ENCODE results near the gene TLE3. TPM values are rescaled to one million over a fixed set of nuclear protein-coding genes. Genes with fewer than 3 reads are reported as not detected.
A peak's percentile ranks its signal among the peaks of the same experiment; 100 is the strongest.

TLE3 gene
- polyA plus RNA-seq, 3 donors, result 12.8 to 117 (median 23.6) TPM

DNA sequence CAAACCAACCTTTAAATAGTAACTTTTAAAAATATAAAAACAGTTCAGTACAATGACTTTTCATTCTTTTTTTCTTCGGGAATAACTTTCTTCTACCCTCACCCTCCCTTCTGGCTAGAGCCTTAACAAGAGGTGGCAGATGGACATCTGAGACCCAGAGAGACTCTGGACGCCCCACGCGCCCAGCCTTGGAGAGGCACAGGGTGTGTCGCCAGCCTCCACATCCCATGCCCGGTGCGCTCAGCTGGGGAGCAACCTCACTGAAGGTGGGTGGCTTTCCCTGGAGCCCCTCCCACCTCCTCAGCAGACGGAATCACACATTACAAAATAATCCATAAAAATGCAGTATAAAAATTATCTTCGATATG is 49.5 kb downstream of the TLE3 start:
- Mint-ChIP-seq H3K27me3 (ENCODE audit: low read depth in 3 of 3) (no peaks in the 10 kb centered on the region), H3K27ac (no peak overlapping the region), H3K9me3 (no peaks in the 10 kb centered on the region), H3K4me1 (peaks cover 3% of the 10 kb centered on the region), H3K4me3 (no peak overlapping the region), H3K36me3 (peaks cover 52 to 81% of the 10 kb centered on the region in 2 donors)
- no peak overlapping the region for H2AFZ ChIP-seq (ENCODE audit: insufficient read depth, low read depth, low read length, poor library complexity, severe bottlenecking)
- TF ChIP-seq, protein P1, sequence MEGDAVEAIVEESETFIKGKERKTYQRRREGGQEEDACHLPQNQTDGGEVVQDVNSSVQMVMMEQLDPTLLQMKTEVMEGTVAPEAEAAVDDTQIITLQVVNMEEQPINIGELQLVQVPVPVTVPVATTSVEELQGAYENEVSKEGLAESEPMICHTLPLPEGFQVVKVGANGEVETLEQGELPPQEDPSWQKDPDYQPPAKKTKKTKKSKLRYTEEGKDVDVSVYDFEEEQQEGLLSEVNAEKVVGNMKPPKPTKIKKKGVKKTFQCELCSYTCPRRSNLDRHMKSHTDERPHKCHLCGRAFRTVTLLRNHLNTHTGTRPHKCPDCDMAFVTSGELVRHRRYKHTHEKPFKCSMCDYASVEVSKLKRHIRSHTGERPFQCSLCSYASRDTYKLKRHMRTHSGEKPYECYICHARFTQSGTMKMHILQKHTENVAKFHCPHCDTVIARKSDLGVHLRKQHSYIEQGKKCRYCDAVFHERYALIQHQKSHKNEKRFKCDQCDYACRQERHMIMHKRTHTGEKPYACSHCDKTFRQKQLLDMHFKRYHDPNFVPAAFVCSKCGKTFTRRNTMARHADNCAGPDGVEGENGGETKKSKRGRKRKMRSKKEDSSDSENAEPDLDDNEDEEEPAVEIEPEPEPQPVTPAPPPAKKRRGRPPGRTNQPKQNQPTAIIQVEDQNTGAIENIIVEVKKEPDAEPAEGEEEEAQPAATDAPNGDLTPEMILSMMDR (IDR thresholded peaks at IDR 0.05), result no peak
- peaks cover 51% of the 10 kb centered on the region for H4K20me1 ChIP-seq (ENCODE audit: insufficient read depth, low read length)
- no peak overlapping the region for H3K4me3 ChIP-seq (replicated peaks in 1 of 3; ENCODE audit: low read depth in 2 of 3, low read length in 3 of 3)
- no peaks in the 10 kb centered on the region for H3K4me1 ChIP-seq (ENCODE audit: control insufficient read depth in 1 of 2, insufficient read depth in 2 of 2, low read length in 2 of 2)
- no peaks in the 10 kb centered on the region for H3K27me3 ChIP-seq (ENCODE audit: control insufficient read depth in 2 of 2, insufficient read depth in 2 of 2, low read length in 2 of 2)
- DNase-seq, result no peak
- WGBS (ENCODE audit: insufficient coverage), result 98% methylated on average over 6 of the region's 9 CpGs
- intact Hi-C loops (cut with micrococcal nuclease), result loop anchor here in 1 of 2 donors (10.0 kb wide), 1 partner anchor 473 kb away; no protein-coding TSS in a partner anchor
- H3K27ac ChIP-seq (ENCODE audit: low read depth in 1 of 2, low read length in 2 of 2), result no peak overlapping the region
- no peaks in the 10 kb centered on the region for H3K79me2 ChIP-seq (ENCODE audit: insufficient read depth, low read length)
- H3K4me2 ChIP-seq (replicated peaks; ENCODE audit: extremely low read depth, low read length, poor library complexity, severe bottlenecking), result no peak overlapping the region
- H3K36me3 ChIP-seq (replicated peaks in 1 of 2; ENCODE audit: control insufficient read depth in 1 of 2, insufficient read depth in 2 of 2, low read length in 2 of 2), result peaks cover 52 to 75% of the 10 kb centered on the region in 2 donors
- no peaks in the 10 kb centered on the region for H3K9me3 ChIP-seq (replicated peaks in 1 of 2; ENCODE audit: control insufficient read depth in 1 of 2, insufficient read depth in 1 of 2, low read length in 2 of 2)
- no peak overlapping the region for H3K9ac ChIP-seq (ENCODE audit: insufficient read depth, low read length, poor library complexity, severe bottlenecking)

DNA sequence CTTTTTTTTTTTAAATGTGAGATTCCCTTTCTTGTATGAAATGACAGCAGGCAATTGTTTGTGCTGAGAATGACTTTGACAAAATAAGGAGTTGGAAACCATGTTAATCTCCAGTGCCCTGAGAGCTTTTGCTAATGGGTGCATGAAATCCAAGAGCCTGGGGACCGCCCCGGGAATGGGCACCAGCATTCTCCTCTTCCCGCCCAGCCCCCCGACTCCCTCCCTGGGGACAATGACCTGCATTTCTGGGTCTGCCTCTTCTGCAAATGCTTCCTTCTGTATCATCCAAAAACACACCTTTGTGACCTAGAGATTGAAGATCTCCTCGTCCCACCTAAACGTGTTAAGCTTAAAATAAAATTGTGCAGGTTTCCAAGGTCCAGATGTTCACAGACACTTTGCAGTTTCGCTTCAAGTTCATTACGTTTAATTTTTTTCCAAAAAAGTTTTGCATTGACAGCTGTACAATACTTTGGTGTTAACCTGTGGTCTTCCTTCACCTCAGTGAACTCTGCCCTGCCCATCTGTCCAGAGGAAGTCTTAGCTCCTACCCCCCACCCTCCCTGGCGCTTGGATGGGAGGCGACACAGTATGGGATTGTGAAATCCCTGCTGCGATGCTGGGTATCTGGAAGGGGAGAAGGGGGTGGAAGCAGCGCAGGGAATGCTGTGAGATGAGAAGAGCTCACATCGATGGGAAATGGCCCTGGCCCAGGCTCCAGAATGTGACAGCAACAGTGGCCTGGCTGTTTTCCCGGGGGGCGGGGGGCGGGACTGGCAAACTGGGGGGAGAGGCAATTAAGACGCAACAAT is 50.1 kb downstream of the TLE3 start:
- H2AFZ ChIP-seq (ENCODE audit: insufficient read depth, low read depth, low read length, poor library complexity, severe bottlenecking), result no peak overlapping the region
- H3K27me3 Mint-ChIP-seq (ENCODE audit: low read depth in 3 of 3), result no peaks in the 10 kb centered on the region
- no peaks in the 10 kb centered on the region for H3K4me1 ChIP-seq (ENCODE audit: control insufficient read depth in 1 of 2, insufficient read depth in 2 of 2, low read length in 2 of 2)
- peaks cover 46 to 70% of the 10 kb centered on the region in 2 donors for H3K36me3 ChIP-seq (replicated peaks in 1 of 2; ENCODE audit: control insufficient read depth in 1 of 2, insufficient read depth in 2 of 2, low read length in 2 of 2)
- H3K4me2 ChIP-seq (replicated peaks; ENCODE audit: extremely low read depth, low read length, poor library complexity, severe bottlenecking), result no peak overlapping the region
- no peak for DNase-seq
- no peak overlapping the region for H3K4me3 ChIP-seq (replicated peaks in 1 of 3; ENCODE audit: low read depth in 2 of 3, low read length in 3 of 3)
- 80% methylated on average over 9 of the region's 17 CpGs for WGBS (ENCODE audit: insufficient coverage)
- peaks cover 47 to 75% of the 10 kb centered on the region in 2 donors for H3K36me3 Mint-ChIP-seq
- no peaks in the 10 kb centered on the region for H3K9me3 ChIP-seq (replicated peaks in 1 of 2; ENCODE audit: control insufficient read depth in 1 of 2, insufficient read depth in 1 of 2, low read length in 2 of 2)
- peaks cover 47% of the 10 kb centered on the region for H4K20me1 ChIP-seq (ENCODE audit: insufficient read depth, low read length)
- H3K9me3 Mint-ChIP-seq, result no peaks in the 10 kb centered on the region
- H3K27ac Mint-ChIP-seq, result peak overlapping the region in 3 of 7 donors; percentile 28 to 68 (median 55)
- no peak overlapping the region for H3K9ac ChIP-seq (ENCODE audit: insufficient read depth, low read length, poor library complexity, severe bottlenecking)
- no peaks in the 10 kb centered on the region for H3K27me3 ChIP-seq (ENCODE audit: control insufficient read depth in 2 of 2, insufficient read depth in 2 of 2, low read length in 2 of 2)
- no peaks in the 10 kb centered on the region for H3K79me2 ChIP-seq (ENCODE audit: insufficient read depth, low read length)
- H3K27ac ChIP-seq (ENCODE audit: low read depth in 1 of 2, low read length in 2 of 2), result no peak overlapping the region
- H3K4me1 Mint-ChIP-seq, result peaks cover 3% of the 10 kb centered on the region
- intact Hi-C loops (cut with micrococcal nuclease), result loop anchor here in 1 of 2 donors (10.0 kb wide), 1 partner anchor 473 kb away; no protein-coding TSS in a partner anchor
- H3K4me3 Mint-ChIP-seq, result no peak overlapping the region
- TF ChIP-seq, protein P1 (IDR thresholded peaks at IDR 0.05), result no peak
